Measurements from ENCODE around the gene LINC01488. TPM values are rescaled to one million over a fixed set of nuclear protein-coding genes. Genes with fewer than 3 reads are reported as not detected.
A peak's percentile ranks its signal among the peaks of the same experiment; 100 is the strongest.

The LINC01488 gene
- total RNA-seq, 1 experiment from 2014 or later, result not detected

GRCh38 chr11:69443968-69444364 lies 37.5 kb upstream of the LINC01488 start (continued):
- no peak for TF ChIP-seq ELF1 (IDR thresholded peaks at IDR 0.05; ENCODE audit: borderline replicate concordance, low read depth)
- TF ChIP-seq TCF7L2 (IDR thresholded peaks at IDR 0.05; ENCODE audit: borderline replicate concordance, extremely low read depth, insufficient read depth, insufficient read length), result no peak
- TF ChIP-seq SRF (IDR thresholded peaks at IDR 0.05; ENCODE audit: low read depth), result no peak
- TF ChIP-seq MAX (IDR thresholded peaks at IDR 0.05), result no peak
- TF ChIP-seq CEBPB (IDR thresholded peaks at IDR 0.05; ENCODE audit: low read depth), result no peak
- no peak for TF ChIP-seq CBX3 (IDR thresholded peaks at IDR 0.05; ENCODE audit: low read depth)
- no peak for TF ChIP-seq RAD21 (IDR thresholded peaks at IDR 0.05; ENCODE audit: low read depth)
- no peak for TF ChIP-seq REST (IDR thresholded peaks at IDR 0.05; ENCODE audit: low read depth)

GRCh38 chr11:69444381-69445130 lies 36.9 kb upstream of the LINC01488 start:
- Histone ChIP-seq H3K4me1 (ENCODE audit: control insufficient read depth in 1 of 2, insufficient read depth in 2 of 2, low read length in 2 of 2) (peaks cover 18 to 35% of the 10 kb centered on the region in 2 experiments), H3K9ac (ENCODE audit: low read length) (no peak overlapping the region), H3K4me3 (replicated peaks in 1 of 2; ENCODE audit: low read depth in 1 of 2, low read length in 2 of 2) (no peak overlapping the region), H3K36me3 (ENCODE audit: control insufficient read depth in 1 of 2, insufficient read depth in 2 of 2, low read length in 2 of 2) (no peaks in the 10 kb centered on the region), H4K20me1 (ENCODE audit: insufficient read depth) (no peaks in the 10 kb centered on the region), H2AFZ (ENCODE audit: low read depth, low read length, poor library complexity, severe bottlenecking) (no peak overlapping the region), H3K9me3 (ENCODE audit: control insufficient read depth in 1 of 2, insufficient read depth in 1 of 2, low read depth in 1 of 2, low read length in 2 of 2) (no peaks in the 10 kb centered on the region), H3K9me2 (ENCODE audit: insufficient read depth) (no peaks in the 10 kb centered on the region), H3K27me3 (ENCODE audit: insufficient read depth, low read length) (no peaks in the 10 kb centered on the region), H3K27ac (ENCODE audit: low read depth, low read length) (no peak overlapping the region), H3K79me2 (ENCODE audit: insufficient read depth, low read length) (no peaks in the 10 kb centered on the region), H3K4me2 (ENCODE audit: low read length) (peak overlapping the region; percentile 90)
- CTCF ChIA-PET, result no interaction called here
- ATAC-seq, result no peak
- BruUV-seq (replicated peaks), result no TSS peak
- DNase-seq (ENCODE audit: low read depth, low spot score), result no peak
- RAD21 ChIA-PET (ENCODE audit: low non-redundant PET in 1 of 2, low total read pairs in 2 of 2, uncharacterized antibody in 2 of 2, unreplicated experiment in 2 of 2), result no interaction called here
- POLR2A ChIA-PET, result no interaction called here
- intact Hi-C loops (cut with micrococcal nuclease), result loop anchor here (5.0 kb wide), 1 partner anchor 147 kb away; no protein-coding TSS in a partner anchor
- TF ChIP-seq ZFX (IDR thresholded peaks at IDR 0.05) (no peak), SP1 (IDR thresholded peaks at IDR 0.05; ENCODE audit: low read depth) (no peak), ATF3 (IDR thresholded peaks at IDR 0.05) (no peak), ELF1 (IDR thresholded peaks at IDR 0.05; ENCODE audit: borderline replicate concordance, low read depth) (no peak), ZBTB33 (IDR thresholded peaks at IDR 0.05; ENCODE audit: extremely low read depth, insufficient replicate concordance, low read length) (no peak), CEBPB (IDR thresholded peaks at IDR 0.05; ENCODE audit: low read depth) (no peak), YY1 (IDR thresholded peaks at IDR 0.05; ENCODE audit: extremely low read depth, insufficient replicate concordance, low read depth, low read length) (no peak), EGR1 (IDR thresholded peaks at IDR 0.05; ENCODE audit: low read depth) (no peak), POLR2AphosphoS5 (IDR thresholded peaks at IDR 0.05; ENCODE audit: low read depth, low read length) (no peak), TCF7L2 (IDR thresholded peaks at IDR 0.05; ENCODE audit: borderline replicate concordance, extremely low read depth, insufficient read depth, insufficient read length) (no peak), CBX3 (IDR thresholded peaks at IDR 0.05; ENCODE audit: low read depth) (no peak)
